Measurements from ENCODE around the gene CPSF3.
"Not testable (repeated sequence)": the region's sequence is repeated elsewhere in the genome, so short reads cannot be mapped to it uniquely, and the experiment has no call there.

The CPSF3 gene

GRCh38 chr2:9397201-9397600, 26.3 kb upstream of the CPSF3 start:
- no peak for FAIRE-seq

DNA sequence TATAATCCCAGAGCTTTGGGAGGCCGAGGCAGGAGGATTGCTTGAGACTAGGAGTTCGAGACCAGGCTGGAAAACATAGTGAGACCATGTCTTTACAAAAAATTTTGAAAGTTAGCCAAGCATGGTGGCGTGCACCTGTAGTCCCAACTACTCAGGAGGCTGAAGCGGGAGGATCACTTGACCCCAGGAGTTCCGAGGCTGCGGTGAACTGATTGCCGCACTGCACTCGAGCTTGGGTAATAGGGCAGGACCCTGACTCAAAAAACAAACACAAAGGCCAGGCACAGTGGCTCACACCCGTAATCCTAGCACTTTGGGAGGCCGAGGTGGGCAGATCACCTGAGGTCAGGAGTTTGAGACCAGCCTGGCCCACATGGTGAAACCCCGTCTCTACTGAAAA, 25.2 kb upstream of the CPSF3 start:
- FAIRE-seq, result not testable (repeated sequence)

DNA sequence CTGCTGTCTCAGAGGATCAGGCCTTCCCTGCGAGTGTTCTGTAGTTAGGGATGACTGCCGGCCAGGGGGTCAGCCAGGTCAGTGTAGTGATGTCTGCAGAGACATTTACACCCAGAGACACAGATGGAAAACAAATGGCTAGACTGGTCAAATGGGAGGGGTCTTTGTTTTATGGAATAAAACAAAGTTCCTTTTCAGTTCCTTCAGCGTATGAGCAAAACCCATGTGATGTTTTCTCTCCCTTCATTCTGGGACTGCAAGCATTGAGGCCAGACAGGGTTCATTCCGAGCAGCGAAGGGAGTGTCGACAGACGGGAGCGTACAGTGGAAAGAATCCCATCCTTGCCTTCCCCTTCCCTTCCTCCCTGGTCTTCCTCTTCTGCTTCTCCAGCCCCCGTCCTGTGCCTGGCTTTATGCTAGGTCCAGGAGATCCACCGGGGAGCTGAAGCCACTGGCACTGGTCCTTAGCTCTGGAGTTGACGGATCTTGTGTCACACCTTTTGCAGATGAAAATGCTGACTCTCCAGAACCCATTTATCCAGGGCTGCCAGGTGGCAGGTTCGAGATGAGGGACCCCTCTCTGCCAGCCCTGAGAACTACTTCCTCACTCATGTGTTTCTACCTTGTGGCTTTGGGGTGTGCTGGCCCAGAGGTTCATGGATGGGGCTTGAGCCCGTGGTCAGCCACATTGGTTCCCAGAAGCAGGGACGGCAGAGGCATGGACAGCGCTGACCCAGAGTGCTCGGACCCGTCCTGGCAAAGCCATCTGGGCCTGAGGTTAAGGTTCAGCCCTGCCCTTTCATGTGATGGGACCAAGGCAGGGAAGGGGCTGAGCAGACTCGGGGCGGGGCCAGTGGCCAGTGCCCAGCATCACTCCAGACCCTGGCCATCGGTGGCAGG, 24.3 kb upstream of the CPSF3 start:
- FAIRE-seq, result no peak

GRCh38 chr2:9400268-9401058, 23.0 kb upstream of the CPSF3 start:
- FAIRE-seq, result no peak

- no peak for FAIRE-seq
These were observed 22.4 kb upstream of the CPSF3 start for GRCh38 chr2:9401059-9401547.

GRCh38 chr2:9401646-9402371, 21.6 kb upstream of the CPSF3 start:
- no peak for FAIRE-seq

DNA sequence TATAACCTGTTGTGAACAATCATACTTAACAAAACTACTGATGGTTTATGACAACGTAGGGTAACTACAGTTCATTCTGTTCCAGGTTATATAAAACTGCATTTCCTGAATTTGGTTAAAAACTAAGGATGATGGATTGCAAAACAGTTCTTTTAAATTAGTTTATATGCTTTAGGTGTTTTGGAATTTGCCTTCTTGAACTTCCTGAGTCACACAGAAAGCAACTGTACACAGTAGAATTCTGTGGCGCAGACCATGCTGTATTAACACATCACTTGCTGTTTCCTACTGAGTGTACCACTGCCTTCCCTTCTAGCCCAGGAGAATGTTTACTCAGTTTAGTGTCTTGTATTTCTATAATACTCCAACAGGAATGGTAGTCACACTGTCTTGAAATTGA, 19.5 kb upstream of the CPSF3 start:
- FAIRE-seq, result no peak

DNA sequence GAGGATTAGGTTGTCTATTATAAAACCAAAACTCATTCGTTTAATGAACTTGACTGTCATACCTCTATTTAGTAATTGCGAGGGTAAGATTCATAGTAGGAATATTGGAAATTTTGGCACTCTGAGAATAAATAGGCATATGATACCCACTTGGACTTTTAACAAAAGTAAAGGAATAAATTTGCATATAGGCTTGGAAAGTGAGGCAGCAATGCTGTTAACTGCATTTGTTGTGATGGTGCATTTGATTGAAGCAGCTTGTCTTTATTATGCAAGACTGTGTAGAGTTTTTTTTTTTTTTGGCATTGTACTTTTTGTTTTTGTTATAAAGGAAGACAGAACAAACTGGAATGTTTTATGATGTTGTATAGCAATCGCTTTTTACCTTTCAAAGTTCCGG, 19.0 kb upstream of the CPSF3 start:
- no peak for FAIRE-seq

GRCh38 chr2:9405636-9406035, 17.8 kb upstream of the CPSF3 start:
- no peak for FAIRE-seq

GRCh38 chr2:9406529-9407362, 16.7 kb upstream of the CPSF3 start:
- no peak for FAIRE-seq

DNA sequence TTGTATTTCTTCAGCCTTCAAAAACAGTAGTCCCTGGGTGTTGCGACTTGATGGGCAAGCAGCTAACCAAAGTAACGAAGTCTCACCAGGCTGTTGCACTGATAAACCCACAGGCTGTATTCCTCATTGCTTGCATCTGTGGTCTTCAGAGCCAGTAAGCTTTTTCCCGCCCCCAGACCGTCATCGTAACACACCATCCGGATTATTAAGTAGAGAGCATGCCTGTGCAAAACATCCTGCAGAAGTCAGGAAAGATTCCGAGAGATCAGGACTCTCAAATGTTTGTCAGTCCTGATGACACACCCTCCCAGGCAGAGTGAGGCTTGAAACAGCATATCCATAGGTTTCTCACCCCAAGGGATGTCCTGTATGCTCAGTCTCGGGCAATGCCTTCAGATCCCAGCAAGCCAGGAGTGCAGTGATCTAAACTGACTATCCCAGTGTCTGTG, 16.1 kb upstream of the CPSF3 start:
- no peak for FAIRE-seq

DNA sequence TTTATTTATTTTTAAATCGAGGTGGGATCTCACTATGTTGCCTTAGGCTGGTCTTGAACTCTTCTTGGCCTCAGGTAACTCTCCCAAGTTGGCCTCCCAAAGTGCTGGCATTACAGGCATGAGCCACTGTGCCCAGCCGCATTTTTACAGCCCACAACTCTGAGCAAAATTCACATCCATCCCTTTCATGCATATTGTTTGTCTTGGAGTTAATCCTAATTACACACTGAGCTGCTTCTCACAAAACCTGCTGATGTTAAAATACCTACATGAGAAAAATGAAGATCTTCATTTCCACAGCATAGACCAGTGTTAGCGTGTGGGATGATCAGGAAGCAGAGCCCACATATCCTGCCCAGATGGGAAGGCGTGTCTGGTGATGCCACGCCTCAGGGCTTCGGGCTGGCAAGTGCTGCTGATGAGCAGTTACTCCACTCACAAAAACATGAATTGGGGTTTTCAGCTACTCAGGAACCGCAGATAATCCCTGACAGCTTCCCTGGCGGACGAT, 14.8 kb upstream of the CPSF3 start:
- no peak for FAIRE-seq

- no peak for FAIRE-seq
These were observed 13.3 kb upstream of the CPSF3 start for GRCh38 chr2:9410108-9410507.

DNA sequence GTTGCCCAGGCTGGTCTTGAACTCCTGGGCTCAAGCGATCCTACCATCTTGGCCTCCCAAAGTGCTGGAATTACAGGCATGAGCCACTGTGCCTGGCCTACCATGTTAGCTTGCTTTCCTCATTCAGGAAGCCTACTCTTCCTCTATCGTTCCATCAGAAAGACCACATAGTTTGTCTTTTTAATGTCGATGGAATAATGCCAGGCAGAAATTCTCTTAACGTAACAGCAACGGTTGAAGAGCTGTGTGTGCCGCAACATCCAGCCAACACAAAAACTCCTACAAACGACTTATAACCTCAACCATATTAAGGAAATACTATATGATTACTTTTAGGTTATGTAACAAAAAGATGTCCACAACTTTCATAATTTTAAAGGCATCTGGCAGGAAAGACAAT, 10.7 kb upstream of the CPSF3 start:
- FAIRE-seq, result no peak

DNA sequence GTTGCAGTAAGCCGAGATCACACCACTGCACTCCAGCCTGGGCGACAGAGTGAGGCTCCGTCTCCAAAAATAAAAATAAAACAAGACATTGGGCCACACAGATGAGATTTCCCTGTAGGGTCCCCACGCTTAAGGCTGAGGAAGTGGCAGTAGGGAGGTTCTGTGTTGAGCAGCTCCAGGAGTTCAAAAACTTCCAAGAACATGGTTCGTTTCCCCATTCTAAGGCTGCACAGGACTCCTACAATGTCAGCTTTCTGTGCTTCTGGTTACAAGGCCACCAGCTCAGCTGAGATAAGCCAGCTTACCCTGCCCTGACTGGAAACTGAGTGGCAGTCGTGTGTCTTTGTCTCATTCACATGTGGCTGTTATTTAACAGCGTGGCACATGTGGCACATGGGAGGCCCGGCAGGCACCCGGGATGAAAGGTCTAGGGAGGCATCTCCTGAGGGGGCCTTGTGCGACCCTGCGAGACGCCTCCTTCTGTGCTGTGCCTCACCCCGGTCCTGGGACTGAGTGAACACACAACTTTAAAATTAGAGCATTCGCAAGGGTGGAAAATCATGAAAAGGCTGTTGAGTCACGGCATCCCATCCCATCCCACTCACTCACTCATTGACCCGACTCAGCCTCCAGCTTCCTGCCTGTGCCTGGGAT, 7.8 kb upstream of the CPSF3 start:
- no peak for FAIRE-seq

- no peak for FAIRE-seq
These were observed 7.0 kb upstream of the CPSF3 start for GRCh38 chr2:9416267-9416961.

DNA sequence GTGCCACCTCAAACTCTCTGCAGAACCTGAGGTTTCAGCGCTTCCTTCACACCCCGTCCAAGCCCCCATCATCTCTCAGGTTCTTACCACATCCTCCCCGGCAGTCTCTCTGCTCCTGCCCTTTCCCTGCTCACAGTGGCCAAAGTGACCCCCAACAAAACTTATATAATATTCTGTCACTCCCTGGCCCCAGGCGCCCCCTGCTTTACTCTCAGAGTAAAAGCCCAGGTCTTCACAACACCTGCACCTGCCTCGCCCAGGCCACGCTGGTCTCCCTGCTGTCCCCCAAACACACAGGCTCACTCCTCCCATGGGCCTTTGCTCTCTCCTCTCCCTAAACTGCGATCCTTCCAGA, 6.5 kb upstream of the CPSF3 start:
- FAIRE-seq, result no peak

- no peak for FAIRE-seq
These were observed 5.7 kb upstream of the CPSF3 start for GRCh38 chr2:9417725-9418124.

GRCh38 chr2:9418746-9419145, 4.7 kb upstream of the CPSF3 start:
- FAIRE-seq, result no peak

DNA sequence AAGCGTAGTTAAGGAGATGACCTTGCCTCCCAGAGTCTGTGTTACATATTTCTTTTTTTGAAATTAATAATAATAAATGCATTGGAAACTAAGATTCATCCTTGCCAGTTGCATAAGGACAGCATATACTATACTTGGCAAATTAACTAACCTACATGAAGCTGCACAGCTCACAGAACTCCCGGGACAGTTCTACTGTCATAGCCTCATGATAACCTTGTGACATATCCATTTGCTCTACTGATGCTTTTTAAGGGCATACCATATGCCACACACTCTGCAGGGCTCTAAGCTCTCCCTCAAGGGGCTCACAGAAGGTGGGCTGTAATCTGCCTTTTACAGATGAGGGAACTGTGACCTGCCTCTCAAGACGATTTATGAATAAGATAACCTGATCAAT, 3.9 kb upstream of the CPSF3 start:
- no peak for FAIRE-seq

DNA sequence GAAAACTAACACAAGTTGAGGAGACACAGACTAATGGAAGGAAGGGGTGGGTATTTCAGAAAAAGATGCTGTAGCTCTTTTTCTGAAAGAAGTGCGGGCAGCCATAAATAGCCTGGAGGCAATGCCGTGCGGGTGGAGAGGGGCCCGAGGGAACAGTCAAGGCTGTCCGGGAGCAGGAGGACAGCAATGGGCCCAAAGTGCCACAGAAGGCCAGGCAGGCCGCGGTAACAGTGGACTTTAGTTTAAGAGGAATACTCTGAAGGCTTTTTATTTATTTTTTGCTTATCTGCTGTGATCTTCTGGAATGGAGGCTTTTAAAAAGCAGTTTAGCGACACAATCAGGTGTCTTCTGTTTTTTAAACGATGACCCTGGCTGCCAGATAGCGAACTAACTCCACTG, 3.0 kb upstream of the CPSF3 start:
- FAIRE-seq, result no peak
